ENCODE data around the gene SPR. TPM values are rescaled to one million over a fixed set of nuclear protein-coding genes. Genes with fewer than 3 reads are reported as not detected.

Gene SPR
- total and polyA plus RNA-seq, 2 experiments from 2014 or later = 13.2 to 21.7 TPM

- Histone ChIP-seq H3K27ac (no peak overlapping the region), H3K36me3 (no peaks in the 10 kb centered on the region), H3K27me3 (peaks cover 27% of the 10 kb centered on the region), H3K9me3 (ENCODE audit: low read depth) (no peaks in the 10 kb centered on the region), H3K4me1 (ENCODE audit: low read depth) (no peaks in the 10 kb centered on the region), H3K4me3 (no peak overlapping the region)
- peak; percentile 99 for TF ChIP-seq CTCF (IDR thresholded peaks at IDR 0.05; ENCODE audit: low read depth, low read length)
- DNase-seq (ENCODE audit: low read depth in 1 of 2, low spot score in 1 of 2) = peak; percentile 92 to 94
Observed at GRCh38 chr2:72862239-72862988, 24.8 kb upstream of the SPR start.

- TF ChIP-seq CTCF (IDR thresholded peaks at IDR 0.05; ENCODE audit: low read depth, low read length) = no peak
- Histone ChIP-seq H3K4me1 (ENCODE audit: low read depth) (no peaks in the 10 kb centered on the region), H3K36me3 (no peaks in the 10 kb centered on the region), H3K4me3 (no peak overlapping the region), H3K27ac (no peak overlapping the region), H3K27me3 (peaks cover 27% of the 10 kb centered on the region), H3K9me3 (ENCODE audit: low read depth) (no peaks in the 10 kb centered on the region)
- DNase-seq (ENCODE audit: low read depth in 1 of 2, low spot score in 1 of 2) = no peak
Observed at GRCh38 chr2:72863046-72863445, 24.2 kb upstream of the SPR start.

- peak in 1 of 2 donors; percentile 28 for DNase-seq (ENCODE audit: low read depth in 1 of 2, low spot score in 1 of 2)
- H3K27me3 ChIP-seq = peaks cover 33% of the 10 kb centered on the region
- H3K27ac ChIP-seq = no peak overlapping the region
- H3K4me1 ChIP-seq (ENCODE audit: low read depth) = no peaks in the 10 kb centered on the region
- no peaks in the 10 kb centered on the region for H3K9me3 ChIP-seq (ENCODE audit: low read depth)
- no peak for TF ChIP-seq CTCF (IDR thresholded peaks at IDR 0.05; ENCODE audit: low read depth, low read length)
- H3K36me3 ChIP-seq = no peaks in the 10 kb centered on the region
- H3K4me3 ChIP-seq = no peak overlapping the region
Observed at GRCh38 chr2:72864500-72864899, 22.7 kb upstream of the SPR start.

GRCh38 chr2:72871060-72871459 is 16.1 kb upstream of the SPR start:
- Histone ChIP-seq H3K27me3 (peaks cover 45% of the 10 kb centered on the region), H3K9me3 (ENCODE audit: low read depth) (no peaks in the 10 kb centered on the region)

GRCh38 chr2:72871880-72872279 is 15.3 kb upstream of the SPR start:
- H3K27me3 ChIP-seq = peaks cover 50% of the 10 kb centered on the region
- no peak for DNase-seq (ENCODE audit: low read depth in 1 of 2, low spot score in 1 of 2)
- no peak overlapping the region for H3K4me3 ChIP-seq
- H3K9me3 ChIP-seq (ENCODE audit: low read depth) = no peaks in the 10 kb centered on the region
- no peak overlapping the region for H3K27ac ChIP-seq
- H3K4me1 ChIP-seq (ENCODE audit: low read depth) = no peaks in the 10 kb centered on the region
- no peak for TF ChIP-seq CTCF (IDR thresholded peaks at IDR 0.05; ENCODE audit: low read depth, low read length)
- H3K36me3 ChIP-seq = no peaks in the 10 kb centered on the region

More at GRCh38 chr2:72871060-72871459, 16.1 kb upstream of the SPR start:
- H3K4me1 ChIP-seq (ENCODE audit: low read depth) = no peaks in the 10 kb centered on the region
- DNase-seq (ENCODE audit: low read depth in 1 of 2, low spot score in 1 of 2) = no peak
- no peak for TF ChIP-seq CTCF (IDR thresholded peaks at IDR 0.05; ENCODE audit: low read depth, low read length)
- H3K36me3 ChIP-seq = no peaks in the 10 kb centered on the region
- no peak overlapping the region for H3K27ac ChIP-seq
- no peak overlapping the region for H3K4me3 ChIP-seq

All from cardiac muscle cell (in vitro differentiated cells and primary cell).